ENCODE measurements around the gene PGK1. TPM values are rescaled to one million over a fixed set of nuclear protein-coding genes. Genes with fewer than 3 reads are reported as not detected.

PGK1 gene
- total and polyA plus RNA-seq, 3 experiments from 2014 or later, result 454 to 680 (median 665) TPM

DNA sequence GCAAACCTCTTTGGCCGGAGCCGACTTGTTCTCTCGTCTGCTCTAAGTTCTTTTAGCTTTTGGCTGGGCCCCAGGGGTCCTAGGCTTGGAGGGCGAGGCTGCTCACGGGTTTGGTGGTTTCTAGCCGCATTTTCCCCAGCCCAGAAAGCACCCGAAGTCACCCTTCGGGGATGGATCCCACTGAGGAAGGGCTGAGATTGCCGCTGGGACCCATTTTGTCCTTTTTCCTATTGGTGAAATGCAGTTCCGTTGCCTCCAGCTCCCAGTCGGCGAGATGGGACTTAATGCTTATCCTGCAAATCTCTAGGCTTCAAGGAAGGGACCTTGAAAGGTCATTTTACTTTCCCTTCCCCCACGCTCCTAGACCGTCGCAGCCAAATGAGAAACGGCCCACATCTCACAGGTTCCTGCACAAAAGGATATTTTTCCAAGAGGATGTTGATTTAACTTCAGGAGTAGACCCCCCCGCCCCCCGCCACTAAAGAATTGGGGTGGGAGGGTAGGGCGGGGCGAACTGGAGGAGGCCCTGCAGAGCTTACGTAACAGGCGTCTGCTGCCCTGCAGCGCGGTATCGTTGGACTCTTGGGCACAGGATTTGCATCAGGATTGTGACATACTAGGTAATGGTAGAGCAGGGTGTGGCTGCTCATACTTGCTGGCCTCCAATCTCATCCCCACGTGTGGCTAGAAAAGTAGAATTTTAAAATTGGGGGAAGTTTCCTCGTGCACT lies 564 bp downstream of the PGK1 start:
- no peaks in the 10 kb centered on the region for H3K9me3 ChIP-seq (ENCODE audit: low read length)
- Mint-ChIP-seq H3K9me3 (no peaks in the 10 kb centered on the region), H3K4me3 (peak overlapping the region; percentile 87 to 97 (median 90)), H3K36me3 (peaks cover 0 to 40% (median 0%) of the 10 kb centered on the region in 3 donors), H3K4me1 (peaks cover 52 to 68% (median 61%) of the 10 kb centered on the region in 3 donors), H3K27me3 (peaks cover 0 to 3% of the 10 kb centered on the region in 2 donors), H3K27ac (peak overlapping the region; percentile 82 to 98 (median 95))
- peaks cover 8% of the 10 kb centered on the region for H3K36me3 ChIP-seq (ENCODE audit: insufficient read depth, low read length)
- ChIA-PET CTCF (interaction anchor here (0.9 to 1.6 kb wide), 2 partner anchors 31 to 205 kb away, joined by 3 to 4 read pairs; partner anchors contain the start of gene COX7B), POLR2A (interaction anchor here (0.5 to 1.3 kb wide), 4 partner anchors 30 to 205 kb away, joined by 3 to 4 read pairs (median 4); partner anchors contain the start of gene COX7B)
- H3K27me3 ChIP-seq (ENCODE audit: insufficient read depth, low read length, poor library complexity, severe bottlenecking), result no peaks in the 10 kb centered on the region
- peak; percentile 9 to 49 (median 38) for DNase-seq
- peak overlapping the region; percentile 98 for H3K4me3 ChIP-seq (ENCODE audit: low read length)
- peaks cover 47% of the 10 kb centered on the region for H3K4me1 ChIP-seq (ENCODE audit: insufficient read depth, low read length)
- H3K27ac ChIP-seq (ENCODE audit: low read depth, low read length), result peak overlapping the region; percentile 98

DNA sequence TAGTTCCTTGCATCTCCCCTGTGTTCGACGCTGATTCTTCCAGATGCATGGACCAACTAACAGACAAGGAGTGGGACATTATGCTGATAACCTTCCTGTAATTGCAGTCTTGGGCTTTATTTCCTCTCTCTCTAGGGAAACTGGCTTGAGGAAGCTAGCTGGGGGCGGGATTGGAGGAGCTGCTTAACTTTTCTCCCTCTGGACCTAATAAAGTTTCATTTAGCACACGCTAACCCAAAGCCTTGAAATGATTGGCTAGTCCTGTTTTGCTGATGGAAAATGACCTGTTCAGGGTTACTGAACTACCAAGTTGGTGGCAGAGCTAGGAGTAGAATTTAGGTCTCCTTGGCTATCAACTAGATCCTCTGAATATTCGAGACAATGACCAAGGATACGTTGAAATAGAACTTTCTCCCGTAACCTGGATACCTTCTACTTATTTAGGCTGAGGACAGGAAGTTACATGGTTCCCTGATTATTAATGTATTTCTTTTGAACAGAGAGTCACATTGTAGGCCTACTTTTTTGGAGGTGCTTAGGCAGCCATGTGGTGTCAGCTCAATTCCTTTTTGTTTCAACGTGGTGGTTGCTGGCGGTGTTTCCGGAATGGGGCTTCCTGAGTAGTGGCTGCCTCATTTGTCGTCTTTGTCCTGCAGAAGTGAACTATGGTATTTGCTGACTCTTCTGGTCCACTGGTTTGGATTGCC lies 2.0 kb downstream of the PGK1 start:
- POLR2A ChIA-PET, result interaction anchor here (0.6 to 1.1 kb wide), 2 partner anchors 16 to 23 kb away, joined by 3 read pairs; no protein-coding TSS in a partner anchor
- Histone ChIP-seq H3K4me1 (ENCODE audit: insufficient read depth, low read length) (peaks cover 52% of the 10 kb centered on the region), H3K27me3 (ENCODE audit: insufficient read depth, low read length, poor library complexity, severe bottlenecking) (no peaks in the 10 kb centered on the region), H3K36me3 (ENCODE audit: insufficient read depth, low read length) (peaks cover 8% of the 10 kb centered on the region), H3K9me3 (ENCODE audit: low read length) (no peaks in the 10 kb centered on the region), H3K27ac (ENCODE audit: low read depth, low read length) (peak overlapping the region; percentile 98), H3K4me3 (ENCODE audit: low read length) (peak overlapping the region; percentile 98)
- Mint-ChIP-seq H3K4me3 (peak overlapping the region; percentile 87 to 97 (median 90)), H3K36me3 (peaks cover 0 to 46% (median 0%) of the 10 kb centered on the region in 3 donors), H3K9me3 (no peaks in the 10 kb centered on the region), H3K27me3 (no peaks in the 10 kb centered on the region), H3K4me1 (peaks cover 56 to 75% (median 64%) of the 10 kb centered on the region in 3 donors), H3K27ac (peak overlapping the region; percentile 54 to 98 (median 96))
- CTCF ChIA-PET, result interaction anchor here (1.2 to 1.6 kb wide), 2 partner anchors 16 to 32 kb away, joined by 3 to 4 read pairs; no protein-coding TSS in a partner anchor
- DNase-seq, result peak in 4 of 5 donors; percentile 11 to 47 (median 41)

DNA sequence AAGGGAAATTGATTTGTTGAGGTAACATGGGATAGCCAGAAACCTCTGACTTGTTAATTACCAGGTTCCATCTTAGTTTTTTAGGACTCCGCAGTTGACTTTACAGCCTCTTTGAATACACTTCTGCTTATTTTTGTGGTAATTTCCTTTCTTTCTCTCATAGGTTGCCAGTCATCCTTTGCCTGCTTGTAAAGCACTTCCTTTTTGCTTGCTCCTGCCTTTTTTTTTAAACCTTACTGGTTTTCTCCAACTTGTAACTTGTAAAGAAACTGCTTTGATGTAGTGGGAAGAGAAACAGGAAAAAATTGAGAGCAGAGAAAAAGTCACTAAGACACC lies 2.6 kb downstream of the PGK1 start:
- H3K4me3 ChIP-seq (ENCODE audit: low read length), result peak overlapping the region; percentile 98
- Mint-ChIP-seq H3K4me1 (peaks cover 58 to 77% (median 65%) of the 10 kb centered on the region in 3 donors), H3K27ac (peak overlapping the region; percentile 54 to 98 (median 96)), H3K27me3 (no peaks in the 10 kb centered on the region), H3K9me3 (no peaks in the 10 kb centered on the region), H3K36me3 (peaks cover 0 to 51% (median 0%) of the 10 kb centered on the region in 3 donors), H3K4me3 (peak overlapping the region; percentile 87 to 97 (median 90))
- ChIA-PET POLR2A (no interaction called here), CTCF (interaction anchor here (1.2 kb wide), 1 partner anchor 15 kb away, joined by 3 read pairs; no protein-coding TSS in a partner anchor)
- peak overlapping the region; percentile 98 for H3K27ac ChIP-seq (ENCODE audit: low read depth, low read length)
- H3K27me3 ChIP-seq (ENCODE audit: insufficient read depth, low read length, poor library complexity, severe bottlenecking), result no peaks in the 10 kb centered on the region
- H3K36me3 ChIP-seq (ENCODE audit: insufficient read depth, low read length), result peaks cover 13% of the 10 kb centered on the region
- H3K9me3 ChIP-seq (ENCODE audit: low read length), result no peaks in the 10 kb centered on the region
- peaks cover 57% of the 10 kb centered on the region for H3K4me1 ChIP-seq (ENCODE audit: insufficient read depth, low read length)
- no peak for DNase-seq

DNA sequence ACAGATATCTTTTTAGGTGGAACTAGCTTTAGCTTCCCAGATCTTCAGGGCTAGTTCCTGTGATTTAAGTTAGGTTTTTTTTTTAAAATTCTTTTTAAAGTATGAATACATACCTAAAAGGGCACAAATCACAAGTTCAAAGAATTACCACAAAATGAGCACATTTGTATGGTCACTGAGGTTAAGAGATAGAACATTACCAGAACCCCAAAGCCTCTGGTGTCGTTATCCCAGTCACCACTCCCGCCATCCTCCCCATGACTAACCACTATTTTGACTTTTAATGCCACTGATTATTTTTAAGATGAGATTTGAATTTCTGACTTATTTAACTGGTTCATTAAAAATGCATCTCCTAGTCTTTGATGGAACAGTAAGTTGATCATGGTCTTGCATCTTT lies 5.4 kb downstream of the PGK1 start:
- no peak overlapping the region for H3K27ac ChIP-seq (ENCODE audit: low read depth, low read length)
- DNase-seq, result no peak
- Mint-ChIP-seq H3K4me1 (peaks cover 58 to 81% (median 60%) of the 10 kb centered on the region in 3 donors), H3K9me3 (no peaks in the 10 kb centered on the region), H3K36me3 (peaks cover 0 to 72% (median 0%) of the 10 kb centered on the region in 3 donors), H3K27ac (peak overlapping the region in 5 of 8 donors; percentile 50 to 97 (median 71)), H3K27me3 (no peaks in the 10 kb centered on the region), H3K4me3 (peak overlapping the region; percentile 60 to 87 (median 68))
- ChIA-PET CTCF (no interaction called here), POLR2A (no interaction called here)
- H3K36me3 ChIP-seq (ENCODE audit: insufficient read depth, low read length), result peaks cover 30% of the 10 kb centered on the region
- no peak overlapping the region for H3K4me3 ChIP-seq (ENCODE audit: low read length)
- no peaks in the 10 kb centered on the region for H3K27me3 ChIP-seq (ENCODE audit: insufficient read depth, low read length, poor library complexity, severe bottlenecking)
- peaks cover 57% of the 10 kb centered on the region for H3K4me1 ChIP-seq (ENCODE audit: insufficient read depth, low read length)
- no peaks in the 10 kb centered on the region for H3K9me3 ChIP-seq (ENCODE audit: low read length)

DNA sequence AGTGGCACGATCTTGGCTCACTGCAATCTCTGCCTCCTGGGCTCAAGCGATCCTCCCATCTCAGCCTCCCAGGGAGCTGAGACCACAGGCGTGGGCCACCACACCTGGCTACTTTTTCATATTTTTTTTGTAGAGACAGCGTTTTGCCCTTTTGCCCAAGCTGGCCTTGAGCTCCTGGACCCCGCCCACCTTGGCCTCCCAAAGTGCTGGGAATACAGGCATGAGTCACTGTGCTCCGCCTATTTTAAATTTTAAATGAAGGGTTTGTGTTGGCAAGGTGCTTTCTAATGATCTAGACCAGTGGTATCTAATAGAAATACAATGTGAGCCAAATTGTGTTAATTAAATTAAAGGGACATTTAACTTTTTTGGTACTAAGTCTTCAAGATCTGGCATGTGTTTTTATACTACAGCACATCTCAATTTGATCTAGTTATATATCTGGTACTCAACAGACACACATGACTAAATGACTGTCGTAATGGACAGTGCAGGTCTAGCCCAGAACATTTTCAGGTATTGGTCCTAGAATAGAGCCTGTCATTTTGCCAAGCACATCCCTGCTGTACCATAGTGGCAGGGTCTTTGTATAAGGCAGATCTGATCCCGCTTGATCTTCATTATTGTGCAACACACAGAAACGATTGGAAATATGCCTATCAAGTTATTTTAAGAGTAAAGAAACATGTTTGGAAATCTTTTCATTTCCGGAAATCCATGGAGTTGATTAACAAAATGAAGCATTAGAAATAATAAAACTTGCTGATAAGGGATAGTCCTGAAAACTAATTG lies 7.3 kb downstream of the PGK1 start:
- ChIA-PET CTCF (no interaction called here), POLR2A (no interaction called here)
- Histone ChIP-seq H3K4me1 (ENCODE audit: insufficient read depth, low read length) (peaks cover 63% of the 10 kb centered on the region), H3K27me3 (ENCODE audit: insufficient read depth, low read length, poor library complexity, severe bottlenecking) (no peaks in the 10 kb centered on the region), H3K9me3 (ENCODE audit: low read length) (no peaks in the 10 kb centered on the region), H3K4me3 (ENCODE audit: low read length) (no peak overlapping the region), H3K27ac (ENCODE audit: low read depth, low read length) (no peak overlapping the region), H3K36me3 (ENCODE audit: insufficient read depth, low read length) (peaks cover 40% of the 10 kb centered on the region)
- no peaks in the 10 kb centered on the region for H3K27me3 Mint-ChIP-seq
- no peak for DNase-seq
- H3K4me3 Mint-ChIP-seq, result no peak overlapping the region
- peaks cover 0 to 76% (median 3%) of the 10 kb centered on the region in 3 donors for H3K36me3 Mint-ChIP-seq
- no peaks in the 10 kb centered on the region for H3K9me3 Mint-ChIP-seq
- peaks cover 49 to 84% (median 53%) of the 10 kb centered on the region in 3 donors for H3K4me1 Mint-ChIP-seq
- peak overlapping the region in 4 of 8 donors; percentile 29 to 48 (median 32) for H3K27ac Mint-ChIP-seq

DNA sequence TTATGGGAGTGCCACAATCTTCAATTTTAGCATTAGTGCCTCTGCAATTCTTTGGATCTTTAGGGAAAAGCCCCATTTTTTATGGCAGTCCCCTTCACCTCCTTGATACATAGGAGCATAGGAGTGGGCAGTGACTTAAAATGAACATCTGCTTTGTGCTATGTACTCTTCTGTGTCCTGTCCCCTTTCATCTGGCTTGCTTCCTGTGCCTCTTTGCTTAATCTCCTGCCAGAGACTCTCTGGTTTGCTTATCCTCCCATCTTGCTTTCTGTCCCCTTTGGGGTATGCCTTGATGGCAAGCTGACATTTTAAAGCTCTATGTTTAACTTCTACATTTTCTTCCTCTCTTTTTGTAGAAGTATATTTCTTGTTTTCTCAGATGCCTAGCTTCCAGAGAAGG lies 12.3 kb downstream of the PGK1 start:
- peaks cover 30% of the 10 kb centered on the region for H3K4me1 ChIP-seq (ENCODE audit: insufficient read depth, low read length)
- Mint-ChIP-seq H3K9me3 (no peaks in the 10 kb centered on the region), H3K4me1 (peaks cover 28 to 74% (median 36%) of the 10 kb centered on the region in 3 donors)

DNA sequence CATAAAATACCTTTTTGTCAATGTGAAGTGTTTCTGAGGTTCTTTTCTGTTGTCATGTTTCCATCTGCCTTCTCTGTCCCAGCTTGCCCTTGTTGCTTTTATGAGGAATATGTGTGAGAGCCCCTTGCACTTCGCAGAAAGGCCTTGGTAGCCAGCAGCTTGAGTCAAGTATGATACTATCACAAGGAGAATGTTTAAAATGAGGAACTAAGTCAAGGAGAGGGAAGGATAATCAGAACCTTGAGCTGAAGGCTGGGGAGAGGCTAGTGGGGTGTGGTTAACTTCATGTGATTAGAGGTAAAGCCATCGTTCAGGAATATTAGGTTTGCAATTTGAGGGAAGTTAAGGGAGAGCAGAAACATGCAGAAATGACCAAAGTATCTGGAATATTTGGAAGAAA lies 12.7 kb downstream of the PGK1 start:
- no peak overlapping the region for H3K4me3 ChIP-seq (ENCODE audit: low read length)
- H3K36me3 Mint-ChIP-seq, result peaks cover 2 to 89% (median 8%) of the 10 kb centered on the region in 3 donors
- peaks cover 70% of the 10 kb centered on the region for H3K36me3 ChIP-seq (ENCODE audit: insufficient read depth, low read length)
- H3K9me3 ChIP-seq (ENCODE audit: low read length), result no peaks in the 10 kb centered on the region
- H3K27me3 ChIP-seq (ENCODE audit: insufficient read depth, low read length, poor library complexity, severe bottlenecking), result no peaks in the 10 kb centered on the region
- POLR2A ChIA-PET, result interaction anchor here (1.0 kb wide), 1 partner anchor 19 kb away, joined by 3 read pairs; no protein-coding TSS in a partner anchor
- H3K9me3 Mint-ChIP-seq, result no peaks in the 10 kb centered on the region
- peaks cover 0 to 3% of the 10 kb centered on the region in 2 donors for H3K27me3 Mint-ChIP-seq
- H3K4me1 ChIP-seq (ENCODE audit: insufficient read depth, low read length), result peaks cover 27% of the 10 kb centered on the region
- H3K4me1 Mint-ChIP-seq, result peaks cover 25 to 73% (median 33%) of the 10 kb centered on the region in 3 donors
- H3K4me3 Mint-ChIP-seq, result no peak overlapping the region
- peak overlapping the region in 4 of 8 donors; percentile 1 to 57 (median 26) for H3K27ac Mint-ChIP-seq
- no peak overlapping the region for H3K27ac ChIP-seq (ENCODE audit: low read depth, low read length)
- CTCF ChIA-PET, result interaction anchor here (1.0 kb wide), 1 partner anchor 14 kb away, joined by 3 read pairs; no protein-coding TSS in a partner anchor
- no peak for DNase-seq

More for the DNA sequence above, 12.3 kb downstream of the PGK1 start:
- Histone ChIP-seq H3K27me3 (ENCODE audit: insufficient read depth, low read length, poor library complexity, severe bottlenecking) (no peaks in the 10 kb centered on the region), H3K27ac (ENCODE audit: low read depth, low read length) (no peak overlapping the region), H3K36me3 (ENCODE audit: insufficient read depth, low read length) (peaks cover 70% of the 10 kb centered on the region), H3K4me3 (ENCODE audit: low read length) (no peak overlapping the region), H3K9me3 (ENCODE audit: low read length) (no peaks in the 10 kb centered on the region)
- POLR2A ChIA-PET, result no interaction called here
- CTCF ChIA-PET, result interaction anchor here (1.0 kb wide), 1 partner anchor 14 kb away, joined by 3 read pairs; no protein-coding TSS in a partner anchor
- no peak overlapping the region for H3K4me3 Mint-ChIP-seq
- H3K27me3 Mint-ChIP-seq, result peaks cover 0 to 3% of the 10 kb centered on the region in 2 donors
- peaks cover 2 to 89% (median 8%) of the 10 kb centered on the region in 3 donors for H3K36me3 Mint-ChIP-seq
- H3K27ac Mint-ChIP-seq, result peak overlapping the region in 6 of 8 donors; percentile 1 to 57 (median 32)
- no peak for DNase-seq

Measured in CD8-positive, alpha-beta memory T cell (primary cell).